HG02852 (cell line): ENCODE data around the gene LPAR1.

ENCODE experiments used
- ATAC-seq: cut with Tn5 transposase; IDR thresholded peaks from one replicate; pipeline ENCODE4 v1.9.1; 2021; ENCODE audit warnings: mild to moderate bottlenecking, moderate library complexity; ENCODE audit not compliant: unreplicated experiment

The LPAR1 gene

GRCh38 chr9:110923601-110924000 is 114.7 kb downstream of the LPAR1 start:
- no peak for ATAC-seq

GRCh38 chr9:110922145-110922544 is 116.1 kb downstream of the LPAR1 start:
- no peak for ATAC-seq

GRCh38 chr9:110921705-110922104 is 116.6 kb downstream of the LPAR1 start:
- ATAC-seq, result no peak

GRCh38 chr9:110919609-110920008 is 118.7 kb downstream of the LPAR1 start:
- no peak for ATAC-seq

GRCh38 chr9:110919050-110919435 is 119.2 kb downstream of the LPAR1 start:
- ATAC-seq, result no peak

GRCh38 chr9:110918316-110919049 is 119.8 kb downstream of the LPAR1 start:
- ATAC-seq, result no peak

GRCh38 chr9:110916403-110916802 is 121.9 kb downstream of the LPAR1 start:
- no peak for ATAC-seq

- no peak for ATAC-seq
Observed at GRCh38 chr9:110912419-110913291, 125.6 kb downstream of the LPAR1 start.

GRCh38 chr9:110911659-110912418 is 126.4 kb downstream of the LPAR1 start:
- ATAC-seq, result no peak

- no peak for ATAC-seq
Observed at GRCh38 chr9:110908894-110909293, 129.4 kb downstream of the LPAR1 start.

- ATAC-seq, result no peak
Observed at GRCh38 chr9:110900917-110901316, 137.4 kb downstream of the LPAR1 start.

GRCh38 chr9:110900456-110900855 is 137.8 kb downstream of the LPAR1 start:
- ATAC-seq, result no peak

GRCh38 chr9:110898866-110899265 is 139.4 kb downstream of the LPAR1 start:
- ATAC-seq, result no peak

- ATAC-seq, result no peak
Observed at GRCh38 chr9:110898358-110898757, 139.9 kb downstream of the LPAR1 start.

- ATAC-seq, result no peak
Observed at GRCh38 chr9:110897943-110898342, 140.3 kb downstream of the LPAR1 start.

- ATAC-seq, result no peak
Observed at GRCh38 chr9:110895147-110895905, 142.9 kb downstream of the LPAR1 start.

GRCh38 chr9:110894731-110895130 is 143.5 kb downstream of the LPAR1 start:
- ATAC-seq, result no peak

- no peak for ATAC-seq
Observed at GRCh38 chr9:110892689-110893088, 145.6 kb downstream of the LPAR1 start.

GRCh38 chr9:110891760-110892159 is 146.5 kb downstream of the LPAR1 start:
- ATAC-seq, result no peak

GRCh38 chr9:110890416-110890815 is 147.9 kb downstream of the LPAR1 start:
- no peak for ATAC-seq

GRCh38 chr9:110887276-110887675 is 151.0 kb downstream of the LPAR1 start:
- ATAC-seq, result no peak
